GM21360 (cell line): ENCODE data around the gene NAT14.

Experiments used
- ATAC-seq: cut with Tn5 transposase; IDR thresholded peaks from one replicate; pipeline ENCODE4 v1.9.1; 2021; ENCODE audit warnings: mild to moderate bottlenecking, moderate library complexity; ENCODE audit not compliant: unreplicated experiment

Gene NAT14

GRCh38 chr19:55452749-55453346 is 32.1 kb upstream of the NAT14 start:
- no peak for ATAC-seq

GRCh38 chr19:55453511-55454260 is 31.3 kb upstream of the NAT14 start:
- no peak for ATAC-seq

DNA sequence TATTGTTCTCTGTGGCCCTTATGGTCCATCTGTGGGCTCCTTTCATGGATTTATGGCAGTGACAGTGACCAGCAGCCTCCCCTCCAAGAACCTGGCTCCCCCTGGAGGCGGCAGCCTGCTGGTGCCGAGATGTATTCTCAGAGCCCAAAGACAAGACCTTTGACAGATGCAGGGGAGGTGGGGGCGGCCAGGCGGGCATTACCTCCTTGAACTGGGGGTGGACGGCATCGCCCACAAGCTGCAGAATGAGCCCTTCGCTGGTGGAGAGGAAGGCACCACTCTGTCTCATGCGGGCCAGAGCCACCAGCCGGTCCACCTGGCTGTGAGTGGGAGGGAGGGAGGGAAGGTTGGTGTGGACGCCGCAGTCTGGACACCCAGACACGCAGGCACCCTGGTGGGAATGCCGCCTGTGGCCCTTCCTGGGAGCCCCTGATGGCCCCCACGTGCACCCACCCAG is 30.2 kb upstream of the NAT14 start:
- no peak for ATAC-seq

- no peak for ATAC-seq
Measured at GRCh38 chr19:55455576-55456235, 29.3 kb upstream of the NAT14 start.

DNA sequence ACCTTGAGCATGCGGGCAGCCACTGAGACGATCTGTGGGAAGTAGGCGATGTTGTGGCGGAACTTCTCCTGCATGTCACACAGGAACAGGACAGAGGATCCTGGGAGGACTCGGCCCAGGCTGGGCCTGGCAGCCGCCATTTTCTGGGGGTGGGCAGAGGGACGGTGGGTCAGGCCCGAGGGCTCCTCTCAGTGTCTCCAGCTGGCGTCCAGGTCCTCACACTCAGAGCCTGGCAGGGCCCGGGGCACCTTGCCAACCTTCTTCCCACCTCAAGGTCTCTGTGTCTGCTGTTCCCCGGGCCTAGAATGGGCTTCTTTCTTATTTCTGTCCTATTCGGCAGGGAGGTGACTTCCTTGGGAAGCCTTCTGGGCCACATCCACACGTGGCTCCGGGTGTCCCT is 28.6 kb upstream of the NAT14 start:
- ATAC-seq, result no peak

GRCh38 chr19:55457683-55458457 is 27.1 kb upstream of the NAT14 start:
- no peak for ATAC-seq

- no peak for ATAC-seq
Measured at GRCh38 chr19:55459551-55459949, 25.4 kb upstream of the NAT14 start.

DNA sequence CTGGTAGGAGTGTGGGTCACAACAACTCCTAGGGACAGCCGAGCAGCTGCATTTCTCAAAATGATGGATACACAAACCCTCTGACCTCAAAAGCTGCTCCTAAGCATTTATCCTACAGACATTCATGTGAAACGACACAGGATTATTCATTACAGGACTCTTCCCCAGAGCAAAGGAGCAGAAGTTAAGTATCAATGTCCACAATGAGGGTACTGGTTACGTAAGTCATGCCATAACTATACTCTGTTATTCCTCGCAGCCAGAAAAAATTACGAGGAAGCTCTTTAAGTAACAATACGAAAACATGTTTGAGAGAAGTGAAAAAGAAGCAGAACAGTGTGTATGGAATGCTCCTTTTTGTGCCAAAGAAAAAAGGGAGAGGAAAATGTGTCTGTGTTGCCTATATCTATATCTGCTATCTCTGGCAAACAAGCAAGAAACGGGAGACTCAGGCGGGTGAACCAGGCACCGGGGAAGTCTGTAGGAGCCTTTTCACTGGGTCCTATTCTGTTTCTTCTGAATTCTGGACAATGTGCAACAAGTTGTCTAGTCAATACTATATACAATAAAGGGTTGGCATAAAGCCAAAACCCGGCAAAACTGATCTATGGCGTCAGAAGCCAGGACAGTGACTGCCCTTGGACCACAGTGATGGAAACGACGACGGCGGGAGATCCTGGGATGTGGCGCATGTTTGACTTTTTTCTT is 24.9 kb upstream of the NAT14 start:
- no peak for ATAC-seq

DNA sequence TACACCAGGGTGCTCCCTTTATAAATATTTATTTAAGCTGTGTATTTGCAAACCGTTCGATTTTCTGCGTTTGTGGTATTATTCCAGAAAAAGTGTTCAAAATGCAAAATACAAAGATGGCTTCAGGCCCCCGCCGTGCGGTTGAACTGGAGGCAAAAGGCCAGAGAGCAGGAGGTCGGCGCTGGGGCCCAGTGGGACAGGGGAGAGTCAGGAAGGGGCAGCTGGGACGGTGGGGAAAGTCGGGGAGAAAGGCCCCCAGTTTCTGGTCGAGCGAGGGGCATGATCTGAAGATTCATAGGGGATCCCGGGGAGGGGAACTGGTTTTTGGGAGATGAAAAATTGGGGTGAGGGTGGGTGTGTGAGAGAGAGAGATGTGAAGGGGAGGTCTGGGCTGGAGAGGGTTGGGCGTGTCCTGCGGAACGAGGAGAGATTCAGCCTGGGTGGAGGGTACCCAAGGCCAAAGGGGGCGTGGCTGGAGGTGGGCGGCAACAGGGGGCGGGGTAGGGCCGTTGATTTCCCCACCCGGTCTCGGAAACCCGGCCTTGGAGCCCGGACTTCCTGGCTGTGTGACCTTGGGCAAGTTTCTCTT is 24.2 kb upstream of the NAT14 start:
- ATAC-seq, result no peak

DNA sequence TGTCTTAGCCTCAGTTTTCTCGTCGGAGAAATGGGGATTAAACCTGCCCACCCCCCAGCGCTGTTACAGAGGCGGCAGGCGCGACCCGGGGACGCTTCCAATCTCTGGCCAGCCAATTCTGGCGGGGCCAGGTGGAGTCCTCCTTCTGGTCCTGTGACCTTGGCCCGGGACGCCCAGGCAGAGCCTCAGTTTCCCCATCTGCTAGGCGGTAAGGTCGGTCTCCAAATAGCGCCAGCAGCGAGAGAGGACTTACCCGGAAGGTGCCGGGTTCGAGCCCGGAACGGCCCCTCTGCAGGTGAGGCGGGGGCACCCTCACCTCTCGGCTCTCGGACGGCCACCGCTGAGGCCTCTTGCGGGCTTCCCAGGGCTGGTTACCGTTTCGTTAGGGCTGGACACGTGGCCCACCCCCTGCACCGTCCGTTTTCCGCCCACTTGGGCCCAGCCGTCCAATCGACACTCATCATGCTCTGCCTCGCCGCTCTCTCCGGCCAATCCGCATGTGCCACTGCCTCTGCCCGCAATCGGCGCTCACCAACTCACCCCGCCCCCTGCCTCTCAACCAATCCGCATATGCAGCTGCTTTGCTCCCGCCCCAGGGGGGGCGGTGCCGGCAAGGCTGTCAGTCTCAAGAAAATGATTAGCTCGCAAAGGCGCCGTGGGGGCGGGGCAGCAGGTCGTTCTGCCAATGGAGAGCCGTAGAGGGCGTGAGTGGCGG is 23.6 kb upstream of the NAT14 start, which contains the start of gene ISOC2:
TSS of gene ISOC2 (minus strand) at position 384 of the 715 bp plus-strand sequence. CDS start 5,156 bp downstream, outside the sequence.
- peak; percentile 85 for ATAC-seq

DNA sequence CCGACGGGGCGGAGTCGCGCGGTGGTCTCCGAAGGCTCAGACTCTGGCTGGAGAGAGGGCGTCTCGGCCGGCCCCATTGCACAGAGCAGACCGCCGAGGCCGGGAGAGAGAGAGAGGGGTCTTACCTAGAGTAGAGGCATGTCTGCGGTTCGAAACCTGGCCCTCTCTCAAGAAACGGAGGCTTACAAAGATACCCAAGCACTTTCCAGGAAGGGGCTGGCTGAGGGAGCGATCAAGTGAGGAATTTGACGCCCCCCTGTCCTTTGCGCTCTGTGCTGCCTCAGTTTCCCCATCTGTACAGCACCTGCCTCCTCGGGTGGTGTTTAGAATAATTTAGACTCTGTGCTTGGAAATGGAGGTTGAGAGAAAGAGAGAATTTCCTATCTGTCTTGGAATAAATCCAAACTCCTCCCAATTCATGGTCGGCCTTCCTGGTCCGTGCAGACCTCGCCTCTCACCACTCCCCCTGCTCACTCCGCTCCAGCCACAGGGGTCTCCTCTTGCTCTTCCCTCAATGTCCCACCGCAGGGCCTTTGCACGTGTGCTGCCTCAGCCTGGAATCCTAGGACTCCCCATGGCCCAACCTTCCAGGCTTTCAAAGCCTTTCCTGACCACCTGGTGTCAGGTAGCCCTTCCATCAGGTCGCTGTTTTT is 22.9 kb upstream of the NAT14 start:
- ATAC-seq, result no peak

- no peak for ATAC-seq
Measured at GRCh38 chr19:55462722-55463121, 22.3 kb upstream of the NAT14 start.

DNA sequence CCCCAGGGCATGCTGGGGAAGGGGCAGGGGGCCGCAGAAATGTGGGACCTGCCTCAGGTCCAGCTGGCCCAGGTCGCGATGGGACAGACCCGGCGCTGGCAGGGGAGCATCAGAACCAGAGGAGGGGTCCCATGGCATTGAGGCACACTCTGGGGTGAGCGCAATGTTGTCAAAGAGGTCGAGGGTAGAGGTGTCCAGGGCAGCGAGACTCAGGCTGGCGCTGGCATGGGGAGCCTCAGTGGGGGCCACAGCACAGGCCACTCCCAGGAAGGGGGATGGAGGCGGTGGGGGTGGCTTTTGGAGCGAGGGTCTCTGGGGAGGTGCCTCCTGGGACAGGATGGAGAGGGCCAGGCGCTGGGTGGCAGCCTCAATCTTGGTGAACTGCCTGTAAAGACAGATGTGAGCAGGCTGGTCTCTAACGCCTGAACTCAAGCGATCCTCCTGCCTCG is 21.4 kb upstream of the NAT14 start:
- no peak for ATAC-seq

DNA sequence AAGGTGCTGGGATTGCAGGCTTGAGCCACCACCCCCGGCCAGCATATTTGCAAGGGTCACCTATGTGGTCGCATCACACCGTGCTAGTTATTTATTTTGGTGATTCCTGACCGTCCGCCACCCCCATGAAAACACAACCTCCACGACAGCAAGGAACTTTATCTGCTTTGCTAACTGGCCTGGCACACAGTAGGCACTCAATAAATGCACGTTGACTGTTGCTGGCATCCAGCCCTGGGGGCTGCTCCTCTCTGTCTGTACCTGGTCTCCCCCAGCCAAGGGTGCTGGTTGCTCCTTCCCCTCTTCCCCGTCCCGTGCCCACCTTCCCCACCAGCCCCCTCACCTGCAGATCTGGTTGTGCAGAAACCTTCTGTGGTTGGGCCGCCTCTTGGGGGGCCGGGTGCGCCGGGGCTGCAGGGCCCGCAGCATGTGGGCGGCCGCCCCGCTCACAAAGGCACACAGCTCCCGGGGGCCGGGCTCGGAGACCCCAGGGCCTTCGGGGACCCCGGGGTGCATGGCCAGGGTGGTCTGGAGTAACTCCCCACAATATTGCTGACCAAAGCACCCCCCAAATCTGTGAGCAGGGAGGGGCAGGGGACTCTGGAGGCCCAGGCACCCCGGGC is 20.8 kb upstream of the NAT14 start:
- ATAC-seq, result no peak

DNA sequence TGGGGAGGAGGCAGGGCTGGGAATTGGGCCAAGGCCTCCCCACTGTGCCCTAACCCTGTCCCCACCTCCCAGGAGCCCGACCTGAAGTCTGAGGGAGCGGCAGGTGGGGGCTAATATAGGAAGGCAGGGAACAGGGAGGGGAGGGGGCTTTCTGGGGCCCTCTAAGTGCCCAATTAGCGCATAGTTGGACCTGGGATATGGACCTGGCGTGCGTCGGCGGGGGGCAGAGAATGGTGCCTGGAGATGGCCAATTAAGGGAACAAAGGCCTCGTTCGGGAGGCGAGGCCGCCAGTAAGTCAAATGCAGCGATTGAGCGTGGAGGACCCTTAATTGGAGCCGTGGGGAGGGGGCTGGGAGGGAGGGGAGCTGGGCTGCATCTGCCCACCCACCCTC is 20.3 kb upstream of the NAT14 start, which contains the start of gene C19orf85:
TSS of gene C19orf85 (minus strand) at position 90 of the 393 bp plus-strand sequence. CDS start 197 bp downstream, outside the sequence.
- ATAC-seq, result no peak

DNA sequence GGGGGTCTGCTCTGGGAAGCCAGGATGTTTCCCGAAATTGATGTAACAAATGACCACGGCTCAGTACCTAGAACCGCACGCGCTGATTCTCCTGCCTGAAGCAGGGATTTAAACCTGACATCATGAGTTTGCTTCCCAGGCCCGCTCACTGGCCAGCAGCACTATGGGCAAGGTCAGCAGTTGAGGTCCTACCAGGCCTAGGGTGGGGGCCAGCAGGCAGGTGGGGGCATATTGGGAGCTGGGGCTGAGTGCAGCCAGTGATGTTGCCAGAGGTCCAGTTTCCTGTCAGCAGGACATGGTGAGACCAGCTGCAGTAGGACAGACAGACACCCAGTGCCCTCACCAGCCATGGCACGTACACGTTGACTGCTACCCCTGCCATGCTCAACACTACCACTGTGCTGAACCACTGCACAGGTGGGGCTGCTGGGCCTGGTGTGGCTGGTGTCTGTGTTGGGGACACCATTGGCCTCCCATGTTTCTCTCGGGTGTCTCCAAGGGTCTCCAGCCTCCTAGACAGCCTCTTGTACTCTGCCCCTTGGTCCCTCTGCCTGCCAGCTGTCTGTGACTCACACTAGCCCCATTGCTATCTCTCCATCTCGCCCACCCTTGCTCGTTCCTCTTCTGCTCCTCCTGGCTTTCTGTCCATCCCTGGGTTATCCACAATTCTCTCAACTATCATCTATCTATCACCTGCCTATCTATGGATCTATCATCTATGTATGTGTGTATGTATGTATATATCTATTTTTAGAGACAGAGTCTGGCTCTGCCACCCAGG is 19.3 kb upstream of the NAT14 start:
- no peak for ATAC-seq

GRCh38 chr19:55466241-55466614 is 18.8 kb upstream of the NAT14 start:
- no peak for ATAC-seq
